ENCODE data around the gene DERL2. TPM values are rescaled to one million over a fixed set of nuclear protein-coding genes. Genes with fewer than 3 reads are reported as not detected.
A peak's percentile ranks its signal among the peaks of the same experiment; 100 is the strongest.

The DERL2 gene
- total and polyA plus RNA-seq, 7 experiments from 2014 or later, result 50.2 to 84.4 (median 72.0) TPM

DNA sequence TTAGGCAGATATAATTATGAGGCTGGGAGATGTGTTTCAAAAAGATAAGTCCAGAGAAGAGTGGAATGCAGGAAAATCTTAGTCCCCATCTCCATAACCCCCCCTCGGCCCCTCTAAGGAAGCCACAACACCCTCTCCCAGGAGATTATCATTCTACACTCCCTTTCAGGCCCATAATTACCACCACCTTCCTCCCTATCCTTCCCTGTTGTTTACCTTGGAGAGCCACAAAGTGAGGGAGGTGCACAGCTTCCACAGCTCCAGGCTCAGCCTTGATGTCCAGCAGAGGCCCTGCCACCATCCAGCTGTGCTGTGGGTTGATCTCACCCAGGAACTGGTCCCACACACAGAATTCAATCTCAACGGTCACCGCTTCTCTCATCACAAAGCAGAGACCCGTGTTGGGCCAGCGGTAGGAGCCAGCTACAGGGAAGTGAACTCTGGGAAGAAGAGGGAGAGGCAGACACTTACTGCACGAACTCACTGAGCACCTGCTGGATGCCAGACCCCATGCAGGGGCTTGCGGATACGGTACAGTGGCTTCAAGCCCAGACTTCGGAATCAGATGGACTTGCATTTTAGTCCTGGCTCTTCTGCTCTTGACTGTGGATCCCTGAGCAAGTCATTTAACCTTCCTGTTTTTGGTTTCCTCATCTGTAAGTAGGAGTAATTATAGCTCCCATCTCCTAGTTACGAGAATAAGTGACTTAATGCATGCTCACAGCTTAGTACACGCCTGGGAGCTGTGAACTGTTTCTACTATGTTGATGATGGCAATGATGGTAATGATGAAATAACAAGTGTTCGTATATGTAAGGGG, 44.5 kb upstream of the DERL2 start:
- no peak overlapping the region for H3K4me3 ChIP-seq (ENCODE audit: low read length)
- DNase-seq (no peak), ATAC-seq (no peak)
- H3K4me3 Mint-ChIP-seq, result no peak overlapping the region
- H3K9me3 ChIP-seq (ENCODE audit: control insufficient read depth in 2 of 3, low read length in 3 of 3), result no peaks in the 10 kb centered on the region
- H3K27me3 ChIP-seq (ENCODE audit: control insufficient read depth in 2 of 2, insufficient read depth in 2 of 2, low read length in 2 of 2), result no peaks in the 10 kb centered on the region
- no peaks in the 10 kb centered on the region for H3K27me3 Mint-ChIP-seq
- H3K27ac Mint-ChIP-seq, result peak overlapping the region in 1 of 9 donors; percentile 17
- peaks cover 24 to 93% (median 31%) of the 10 kb centered on the region in 3 experiments for H3K36me3 ChIP-seq (ENCODE audit: control insufficient read depth in 2 of 3, insufficient read depth in 3 of 3, low read length in 3 of 3)
- ChIA-PET CTCF (interaction anchor here (0.6 kb wide), 1 partner anchor 894 kb away, joined by 3 read pairs; no protein-coding TSS in a partner anchor), POLR2A (interaction anchor here (0.6 kb wide), 3 partner anchors 30 to 90 kb away, joined by 3 read pairs; a partner anchor contains a TSS)
- no peak overlapping the region for H3K27ac ChIP-seq (ENCODE audit: low read depth, low read length)
- no peaks in the 10 kb centered on the region for H3K4me1 ChIP-seq (ENCODE audit: control insufficient read depth in 2 of 2, insufficient read depth in 2 of 2, low read length in 2 of 2)
- H3K36me3 Mint-ChIP-seq, result peaks cover 14 to 61% (median 27%) of the 10 kb centered on the region in 5 donors
- intact Hi-C loops (cut with micrococcal nuclease), result no loop called here
- no peaks in the 10 kb centered on the region for H3K9me3 Mint-ChIP-seq
- H3K4me1 Mint-ChIP-seq, result peaks cover 0 to 11% (median 0%) of the 10 kb centered on the region in 7 donors

DNA sequence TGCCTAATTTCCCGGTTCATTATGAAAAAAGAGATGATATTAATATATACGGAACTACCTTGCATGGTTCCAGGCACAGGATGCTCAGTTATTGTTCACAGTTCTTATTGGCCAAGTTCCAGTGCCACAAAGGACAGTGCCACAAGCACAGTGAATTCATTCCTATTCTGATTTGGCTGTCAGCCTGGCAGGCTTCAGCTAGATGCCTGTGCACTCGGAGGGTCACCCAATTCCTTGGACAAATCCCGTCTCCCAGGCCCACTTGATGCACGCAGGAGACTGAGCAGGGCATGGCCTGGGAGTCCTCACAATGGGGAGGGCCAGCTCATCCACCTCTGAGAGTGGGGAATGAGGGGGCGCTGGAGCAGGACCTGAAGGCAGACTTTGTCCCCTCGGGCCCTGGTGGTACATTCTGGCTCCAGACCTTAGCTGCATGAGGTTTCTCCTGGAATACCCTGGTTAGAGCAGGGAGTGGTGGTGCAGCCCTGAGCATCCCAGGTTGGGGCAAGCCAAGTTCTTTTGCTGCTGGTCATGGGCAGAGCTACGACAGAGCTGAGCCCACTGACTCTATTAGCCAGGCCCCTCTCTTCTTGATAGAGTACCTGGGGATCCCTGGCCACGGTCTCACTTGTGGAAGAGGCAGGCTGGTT, 41.7 kb upstream of the DERL2 start:
- Histone ChIP-seq H3K9me3 (ENCODE audit: control insufficient read depth in 2 of 3, low read length in 3 of 3) (no peaks in the 10 kb centered on the region), H3K4me3 (ENCODE audit: low read length) (no peak overlapping the region), H3K36me3 (ENCODE audit: control insufficient read depth in 2 of 3, insufficient read depth in 3 of 3, low read length in 3 of 3) (peaks cover 22 to 95% (median 39%) of the 10 kb centered on the region in 3 experiments), H3K27me3 (ENCODE audit: control insufficient read depth in 2 of 2, insufficient read depth in 2 of 2, low read length in 2 of 2) (no peaks in the 10 kb centered on the region), H3K4me1 (ENCODE audit: control insufficient read depth in 2 of 2, insufficient read depth in 2 of 2, low read length in 2 of 2) (no peaks in the 10 kb centered on the region), H3K27ac (ENCODE audit: low read depth, low read length) (no peak overlapping the region)
- Mint-ChIP-seq H3K27ac (peak overlapping the region in 1 of 9 donors; percentile 26), H3K9me3 (no peaks in the 10 kb centered on the region), H3K36me3 (peaks cover 14 to 69% (median 37%) of the 10 kb centered on the region in 5 donors), H3K4me3 (no peak overlapping the region), H3K27me3 (no peaks in the 10 kb centered on the region), H3K4me1 (peaks cover 0 to 11% (median 0%) of the 10 kb centered on the region in 7 donors)
- ChIA-PET CTCF (no interaction called here), POLR2A (interaction anchor here (1.6 kb wide), 1 partner anchor 12 kb away, joined by 6 read pairs; no protein-coding TSS in a partner anchor)
- DNase-seq, result no peak
- no peak for ATAC-seq
- intact Hi-C loops (cut with micrococcal nuclease), result no loop called here

DNA sequence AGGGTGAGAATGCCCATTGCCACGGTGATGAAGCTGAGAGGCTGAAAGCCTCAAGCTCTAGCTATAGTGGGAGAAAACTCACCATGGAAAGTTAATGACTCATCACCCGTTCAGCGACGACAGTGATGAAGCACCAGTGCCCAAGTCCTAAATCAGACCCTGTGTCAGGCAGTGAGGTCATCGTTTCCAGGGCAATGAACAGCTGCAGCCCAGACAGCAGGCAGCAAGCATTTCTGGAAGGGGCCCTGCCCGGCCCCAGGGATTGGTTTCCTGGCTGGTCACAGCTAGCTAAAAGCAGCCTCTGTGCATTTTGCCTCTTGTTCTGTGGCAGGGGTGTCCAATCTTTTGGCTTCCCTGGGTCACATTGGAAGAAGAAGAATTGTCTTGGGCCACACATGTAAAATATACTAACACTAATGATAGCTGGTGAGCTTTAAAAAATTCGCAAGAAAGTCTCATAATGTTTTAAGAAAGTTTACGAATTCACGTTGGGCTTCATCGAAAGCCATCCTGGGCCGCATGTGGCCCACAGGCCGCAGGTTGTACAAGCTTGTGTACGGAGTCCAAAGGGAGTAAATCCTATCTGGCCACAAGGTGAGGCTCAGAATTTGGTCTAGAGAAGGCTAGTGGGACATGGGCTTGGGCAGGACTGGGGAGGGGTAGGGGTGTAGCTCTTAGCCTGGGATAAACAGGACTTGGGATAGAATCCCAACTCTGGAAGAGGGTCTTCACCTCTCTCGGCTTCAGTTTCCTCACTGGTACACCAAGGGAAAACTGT, 41.0 kb upstream of the DERL2 start:
- DNase-seq, result peak in 1 of 9 donors; percentile 56
- peaks cover 10 to 64% (median 36%) of the 10 kb centered on the region in 5 donors for H3K36me3 Mint-ChIP-seq

DNA sequence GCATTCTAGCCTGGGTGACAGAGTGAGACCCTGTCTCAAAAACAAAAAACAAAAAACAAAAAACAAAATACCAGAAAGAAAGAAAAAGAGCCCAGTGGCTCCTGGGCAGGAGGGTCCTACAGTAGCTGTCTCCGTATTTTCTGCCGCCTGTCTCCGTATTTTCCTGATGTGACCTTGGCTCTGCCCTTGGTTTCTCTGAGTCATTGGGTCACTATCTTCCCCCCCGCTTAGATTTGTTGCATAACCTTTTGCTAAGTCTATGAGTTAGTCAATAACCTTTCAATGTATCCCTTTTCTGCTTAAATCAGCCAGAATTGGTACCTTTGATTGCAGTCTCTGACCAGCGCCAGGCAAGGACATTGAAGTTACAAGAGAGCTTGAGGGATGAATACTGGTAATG, 37.3 kb upstream of the DERL2 start:
- Mint-ChIP-seq H3K27me3 (no peaks in the 10 kb centered on the region), H3K27ac (peak overlapping the region in 2 of 9 donors; percentile 65 to 72), H3K4me1 (peaks cover 0 to 11% (median 0%) of the 10 kb centered on the region in 7 donors), H3K4me3 (no peak overlapping the region), H3K36me3 (peaks cover 15 to 50% (median 27%) of the 10 kb centered on the region in 5 donors), H3K9me3 (no peaks in the 10 kb centered on the region)
- CTCF ChIA-PET, result no interaction called here
- no peak for ATAC-seq
- no peaks in the 10 kb centered on the region for H3K27me3 ChIP-seq (ENCODE audit: control insufficient read depth in 2 of 2, insufficient read depth in 2 of 2, low read length in 2 of 2)
- intact Hi-C loops (cut with micrococcal nuclease), result no loop called here
- no peak overlapping the region for H3K27ac ChIP-seq (ENCODE audit: low read depth, low read length)
- peaks cover 8 to 81% (median 9%) of the 10 kb centered on the region in 3 experiments for H3K36me3 ChIP-seq (ENCODE audit: control insufficient read depth in 2 of 3, insufficient read depth in 3 of 3, low read length in 3 of 3)
- DNase-seq, result no peak
- H3K9me3 ChIP-seq (ENCODE audit: control insufficient read depth in 2 of 3, low read length in 3 of 3), result no peaks in the 10 kb centered on the region
- H3K4me3 ChIP-seq (ENCODE audit: low read length), result no peak overlapping the region
- H3K4me1 ChIP-seq (ENCODE audit: control insufficient read depth in 2 of 2, insufficient read depth in 2 of 2, low read length in 2 of 2), result no peaks in the 10 kb centered on the region
- POLR2A ChIA-PET, result interaction anchor here (0.6 kb wide), 1 partner anchor 1965 kb away, joined by 4 read pairs; no protein-coding TSS in a partner anchor

More for the DNA sequence above, 41.0 kb upstream of the DERL2 start:
- no peaks in the 10 kb centered on the region for H3K27me3 ChIP-seq (ENCODE audit: control insufficient read depth in 2 of 2, insufficient read depth in 2 of 2, low read length in 2 of 2)
- peak; percentile 51 for ATAC-seq
- CTCF ChIA-PET, result no interaction called here
- H3K9me3 ChIP-seq (ENCODE audit: control insufficient read depth in 2 of 3, low read length in 3 of 3), result no peaks in the 10 kb centered on the region
- Mint-ChIP-seq H3K9me3 (no peaks in the 10 kb centered on the region), H3K27ac (peak overlapping the region in 4 of 9 donors; percentile 9 to 62 (median 18)), H3K4me1 (peaks cover 0 to 11% (median 0%) of the 10 kb centered on the region in 7 donors), H3K4me3 (no peak overlapping the region), H3K27me3 (no peaks in the 10 kb centered on the region)
- intact Hi-C loops (cut with micrococcal nuclease), result no loop called here
- H3K36me3 ChIP-seq (ENCODE audit: control insufficient read depth in 2 of 3, insufficient read depth in 3 of 3, low read length in 3 of 3), result peaks cover 17 to 95% (median 34%) of the 10 kb centered on the region in 3 experiments
- H3K27ac ChIP-seq (ENCODE audit: low read depth, low read length), result no peak overlapping the region
- no peak overlapping the region for H3K4me3 ChIP-seq (ENCODE audit: low read length)
- H3K4me1 ChIP-seq (ENCODE audit: control insufficient read depth in 2 of 2, insufficient read depth in 2 of 2, low read length in 2 of 2), result no peaks in the 10 kb centered on the region
- POLR2A ChIA-PET, result interaction anchor here (1.6 kb wide), 1 partner anchor 12 kb away, joined by 6 read pairs; no protein-coding TSS in a partner anchor

DNA sequence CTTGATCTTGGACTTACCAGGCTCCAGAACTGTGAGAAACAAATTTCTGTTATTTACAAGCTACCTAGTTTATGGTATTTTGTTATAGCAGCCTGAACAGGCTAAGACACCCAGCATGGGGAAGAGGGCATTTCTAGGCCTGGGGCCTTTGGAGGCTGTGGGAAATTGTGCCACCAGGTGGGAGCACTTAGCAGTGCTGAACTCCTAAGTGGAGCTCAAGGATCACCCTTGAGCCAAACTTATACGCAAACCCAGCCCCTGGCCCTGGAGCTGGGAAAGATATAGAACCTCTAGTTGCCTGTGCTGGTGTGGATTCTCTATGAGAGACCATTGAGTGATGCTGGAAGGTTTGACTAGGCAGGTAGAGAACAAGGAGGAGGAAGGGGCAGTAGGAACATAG, 36.5 kb upstream of the DERL2 start:
- ChIA-PET CTCF (no interaction called here), POLR2A (no interaction called here)
- Histone ChIP-seq H3K4me3 (ENCODE audit: low read length) (no peak overlapping the region), H3K4me1 (ENCODE audit: control insufficient read depth in 2 of 2, insufficient read depth in 2 of 2, low read length in 2 of 2) (no peaks in the 10 kb centered on the region), H3K27ac (ENCODE audit: low read depth, low read length) (no peak overlapping the region), H3K36me3 (ENCODE audit: control insufficient read depth in 2 of 3, insufficient read depth in 3 of 3, low read length in 3 of 3) (peaks cover 8 to 81% (median 9%) of the 10 kb centered on the region in 3 experiments), H3K27me3 (ENCODE audit: control insufficient read depth in 2 of 2, insufficient read depth in 2 of 2, low read length in 2 of 2) (no peaks in the 10 kb centered on the region), H3K9me3 (ENCODE audit: control insufficient read depth in 2 of 3, low read length in 3 of 3) (no peaks in the 10 kb centered on the region)
- peaks cover 0 to 11% (median 0%) of the 10 kb centered on the region in 7 donors for H3K4me1 Mint-ChIP-seq
- no peaks in the 10 kb centered on the region for H3K27me3 Mint-ChIP-seq
- H3K27ac Mint-ChIP-seq, result peak overlapping the region in 6 of 9 donors; percentile 23 to 76 (median 34)
- H3K9me3 Mint-ChIP-seq, result no peaks in the 10 kb centered on the region
- ATAC-seq (no peak), DNase-seq (no peak)
- intact Hi-C loops (cut with micrococcal nuclease), result no loop called here
- H3K4me3 Mint-ChIP-seq, result no peak overlapping the region
- peaks cover 20 to 52% (median 35%) of the 10 kb centered on the region in 5 donors for H3K36me3 Mint-ChIP-seq
